ENCODE results near the gene PCYT1A.

DNA sequence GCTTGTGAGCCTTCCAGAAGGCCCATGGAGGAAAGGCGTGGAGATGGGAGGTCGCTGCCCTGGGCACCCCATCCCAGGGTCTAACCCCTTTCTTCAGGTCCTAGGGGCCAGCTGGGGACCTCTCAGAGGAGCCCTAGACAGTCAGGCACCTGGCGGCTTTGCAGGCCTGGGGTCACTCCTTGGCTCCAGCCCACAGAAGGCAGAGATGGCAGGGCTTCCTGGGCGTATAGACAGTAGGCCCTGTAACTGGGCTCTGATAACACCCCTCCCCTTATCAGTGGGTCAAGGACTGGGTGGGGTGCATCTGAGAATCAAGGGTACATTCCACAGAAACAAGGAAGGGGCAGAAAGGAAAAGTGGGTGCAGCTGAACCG is 93.0 kb downstream of the PCYT1A start:
- TF ChIP-seq EZH2 (IDR thresholded peaks at IDR 0.05; ENCODE audit: insufficient read depth, poor library complexity, severe bottlenecking): no peak
- no peak for TF ChIP-seq EZH2phosphoT487 (IDR thresholded peaks at IDR 0.05; ENCODE audit: insufficient read depth, low read depth)

All from GM23248 (cell line).